Measurements from ENCODE around the gene GNA12.

The GNA12 gene

GRCh38 chr7:2837496-2837895 is 6.6 kb downstream of the GNA12 start:
- H3K27ac ChIP-seq, result no peak overlapping the region
- no peak for TF ChIP-seq ZFX (IDR thresholded peaks at IDR 0.05; ENCODE audit: borderline replicate concordance)
- no peak for TF ChIP-seq CTCF (IDR thresholded peaks at IDR 0.05)

DNA sequence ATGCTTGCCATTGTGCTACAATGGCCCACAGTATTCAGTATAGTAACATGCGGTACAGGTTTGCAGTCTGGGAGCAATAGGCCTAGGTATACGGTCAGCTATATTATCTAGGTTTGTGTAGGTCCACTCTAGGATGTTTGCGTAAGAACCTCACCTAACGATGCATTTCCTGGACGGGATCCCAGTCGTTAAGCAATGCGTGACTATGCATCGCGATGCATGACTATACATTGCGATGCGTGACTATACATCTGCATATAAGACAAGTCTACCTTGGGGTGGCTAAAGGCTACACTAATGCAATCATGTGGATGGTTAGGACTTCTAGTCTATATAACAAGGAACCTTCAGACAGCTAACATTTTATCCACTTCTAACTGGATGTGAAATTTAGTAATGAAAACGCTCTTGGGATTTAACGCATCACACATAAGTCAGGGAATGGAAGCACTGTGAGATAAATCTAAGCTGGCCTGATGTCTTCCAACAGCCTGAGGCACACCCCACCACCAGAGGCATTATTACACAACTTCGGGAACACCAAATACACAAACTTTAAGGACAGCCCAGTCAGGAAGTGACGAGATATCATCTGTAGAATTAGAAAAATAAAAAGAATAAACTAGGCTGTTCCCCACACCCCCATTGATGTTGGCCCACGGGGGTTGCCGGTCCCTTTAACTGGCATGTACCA is 9.2 kb downstream of the GNA12 start:
- H3K27ac ChIP-seq, result no peak overlapping the region
- TF ChIP-seq CTCF (IDR thresholded peaks at IDR 0.05) (no peak), ZFX (IDR thresholded peaks at IDR 0.05; ENCODE audit: borderline replicate concordance) (no peak)

GRCh38 chr7:2833083-2833910 is 10.8 kb downstream of the GNA12 start:
- TF ChIP-seq ZFX (IDR thresholded peaks at IDR 0.05; ENCODE audit: borderline replicate concordance) (no peak), CTCF (IDR thresholded peaks at IDR 0.05) (no peak)
- H3K27ac ChIP-seq, result no peak overlapping the region

DNA sequence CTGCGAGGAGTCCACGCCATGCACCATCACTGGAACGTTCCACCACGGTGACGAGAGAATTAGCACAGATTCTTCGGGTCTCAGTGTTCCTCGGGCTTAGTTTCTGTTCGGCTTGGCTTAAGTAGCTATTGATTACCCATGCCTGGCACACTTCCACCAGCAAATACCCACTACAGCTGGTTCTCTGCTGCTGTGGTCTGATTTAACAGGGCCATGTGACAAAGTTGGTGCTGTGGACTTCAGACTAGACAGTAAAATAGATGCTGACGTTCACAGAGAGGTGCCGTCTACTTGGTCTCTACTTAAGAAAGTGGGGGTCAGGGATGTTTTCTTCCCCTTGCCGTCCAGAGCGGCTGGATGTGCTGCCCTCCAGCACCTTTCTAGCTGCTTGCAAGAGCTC is 11.6 kb downstream of the GNA12 start:
- TF ChIP-seq ZFX (IDR thresholded peaks at IDR 0.05; ENCODE audit: borderline replicate concordance) (no peak), CTCF (IDR thresholded peaks at IDR 0.05) (no peak)
- no peak overlapping the region for H3K27ac ChIP-seq

- H3K27ac ChIP-seq, result no peak overlapping the region
- TF ChIP-seq ZFX (IDR thresholded peaks at IDR 0.05; ENCODE audit: borderline replicate concordance) (no peak), CTCF (IDR thresholded peaks at IDR 0.05) (no peak)
These were observed 13.3 kb downstream of the GNA12 start for GRCh38 chr7:2830609-2831376.

DNA sequence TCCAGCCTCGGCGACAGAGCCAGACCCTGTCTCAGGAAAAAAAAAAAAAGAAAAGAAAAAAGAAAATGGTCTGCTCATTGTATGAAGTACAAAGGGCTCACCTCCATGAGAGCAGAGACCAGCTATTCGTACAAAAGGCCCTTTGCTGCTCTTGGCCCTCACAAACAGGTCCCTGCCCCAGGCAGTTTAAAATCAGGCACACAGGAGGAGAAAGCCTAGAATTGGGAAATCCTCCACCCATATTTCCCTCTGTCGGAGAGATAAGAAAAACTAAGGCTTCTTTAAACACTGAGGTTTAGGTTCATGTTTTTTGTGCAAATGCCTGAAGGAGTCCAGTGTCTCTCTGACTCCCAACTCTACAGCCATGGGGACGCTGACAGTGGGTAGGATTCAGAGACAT is 15.1 kb downstream of the GNA12 start:
- TF ChIP-seq ZFX (IDR thresholded peaks at IDR 0.05; ENCODE audit: borderline replicate concordance) (no peak), CTCF (IDR thresholded peaks at IDR 0.05) (no peak)
- H3K27ac ChIP-seq, result no peak overlapping the region

Data from 22Rv1 (cell line).